Esophagus muscularis mucosa (tissue), 4 donors: ENCODE data around the gene KCNV2.

Experiments
- CTCF ChIP-seq, 3 experiments: fragments of 200-600 bp in 2 of 3; fragments of 450-650 bp in 1 of 3; sonication (generic) in 2 of 3; IDR thresholded peaks; one replicate each; pipeline ENCODE4 v1.5.1; 2017 to 2019; ENCODE audit warnings: antibody characterized with exemption in 3 of 3, mild to moderate bottlenecking in 2 of 3, moderate library complexity in 1 of 3
- EP300 ChIP-seq: sonication (generic); formaldehyde crosslinking; IDR thresholded peaks from one replicate; pipeline ENCODE4 v1.6.1; 2017; ENCODE audit warnings: antibody characterized with exemption
- POLR2AphosphoS5 ChIP-seq, 2 donors: sonication (generic); formaldehyde crosslinking; IDR thresholded peaks; one replicate each; pipeline ENCODE4 v1.6.1; 2017; ENCODE audit warnings: antibody characterized with exemption in 2 of 2

- TF ChIP-seq EP300 (no peak), CTCF (IDR thresholded peaks at IDR 0.05) (no peak), POLR2AphosphoS5 (IDR thresholded peaks at IDR 0.05) (no peak)
Observed at GRCh38 chr9:2742214-2742613, 24.9 kb downstream of the KCNV2 start.
